Esophagus squamous epithelium (tissue), 5 donors: ENCODE results near the gene HIPK1. TPM values are rescaled to one million over a fixed set of nuclear protein-coding genes. Genes with fewer than 3 reads are reported as not detected.
"Not testable (repeated sequence)": the region's sequence is repeated elsewhere in the genome, so short reads cannot be mapped to it uniquely, and the experiment has no call there.

ENCODE experiments used
- DNase-seq: peaks from one replicate; lab custom pipeline; 2025; lab: John Stamatoyannopoulos, UW
- H3K27ac ChIP-seq, 4 donors: fragments of 200-600 bp; sonication (generic); one replicate each; pipeline ENCODE4 v1.5.1; 2016 to 2019; ENCODE audit warnings: mild to moderate bottlenecking in 1 of 4
- H3K27me3 ChIP-seq, 4 donors: fragments of 200-600 bp; sonication (generic); 1 replicate in 3 of 4; 2 replicates in 1 of 4; pipeline versions ENCODE4 v1.5.1 to v1.6.0; 2017 to 2021; ENCODE audit warnings: antibody characterized with exemption in 1 of 4
- H3K36me3 ChIP-seq, 3 donors: fragments of 200-600 bp; sonication (generic); one replicate each; pipeline ENCODE4 v1.5.1; 2016 to 2019
- H3K4me1 ChIP-seq, 3 donors: fragments of 200-600 bp; sonication (generic); one replicate each; pipeline ENCODE4 v1.5.1; 2017 to 2019
- H3K4me3 ChIP-seq, 4 donors: fragments of 200-600 bp; sonication (generic); 1 replicate in 3 of 4; 2 replicates in 1 of 4; pipeline ENCODE4 v1.5.1; 2016 to 2019; ENCODE audit warnings: mild to moderate bottlenecking in 2 of 4, moderate library complexity in 1 of 4
- H3K9me3 ChIP-seq, 3 donors: fragments of 200-600 bp; sonication (generic); one replicate each; pipeline ENCODE4 v1.5.1; 2016 to 2019
- POLR2A ChIP-seq, 4 donors: fragments of 450-650 bp; IDR thresholded peaks; one replicate each; pipeline ENCODE4 v1.6.1; 2017; ENCODE audit warnings: antibody characterized with exemption in 4 of 4, mild to moderate bottlenecking in 4 of 4, moderate library complexity in 3 of 4
- WGBS, 2 donors: methylation state at CpG; one replicate each; pipeline ENCODE4 v1.1.5; 2018; 5-methylcytosine and 5-hydroxymethylcytosine counted together
- intact Hi-C: fragments of 100-400 bp; cut with DNase I; formaldehyde crosslinking; loops from one replicate; pipeline ENCODE4 v1.15.0; 2022
- total RNA-seq, 4 donors: library from RNA; depleted of rRNA; stranded (reverse); fragments of >200 nt; gene quantifications; one replicate each; pipeline ENCODE4 v1.1.0, GENCODE V29; 2016
- TF ChIP-seq, protein P1 (sequence below), 6 experiments: fragments of 450-650 bp in 4 of 6; fragments of 200-600 bp in 2 of 6; sonication (generic) in 2 of 6; IDR thresholded peaks; one replicate each; pipeline ENCODE4 v1.5.1; 2016 to 2019; ENCODE audit warnings: antibody characterized with exemption in 6 of 6, mild to moderate bottlenecking in 4 of 6, moderate library complexity in 4 of 6
- donor health status: DM: yes; HTN: yes; CAD: no.

The HIPK1 gene
- total RNA-seq, 4 donors from 2014 or later, result 34.1 to 46.5 (median 43.6) TPM

DNA sequence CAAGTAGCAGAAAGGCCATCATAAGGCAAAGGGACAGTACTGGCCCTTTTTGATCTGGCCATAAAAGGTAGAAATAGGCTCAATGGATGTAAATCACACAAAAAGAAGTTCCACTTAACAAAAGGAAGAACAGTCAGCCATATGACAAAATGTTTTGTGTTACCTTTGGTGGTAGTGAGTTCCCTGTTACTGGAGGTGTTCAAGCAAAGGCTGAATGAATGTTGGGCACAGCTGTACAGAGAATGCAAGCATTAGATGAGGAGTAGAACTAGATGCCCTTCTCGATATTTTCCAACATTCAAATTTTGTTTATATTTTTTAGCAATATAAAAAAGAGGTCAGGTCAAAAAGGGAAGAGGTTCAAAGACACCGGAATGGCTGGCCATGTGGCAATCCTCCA lies 70.1 kb downstream of the HIPK1 start:
- intact Hi-C loops, result no loop called here
- WGBS, 2 donors, result 77% methylated on average over 2 of the region's 2 CpGs
- no peak overlapping the region for H3K27ac ChIP-seq
- no peaks in the 10 kb centered on the region for H3K4me1 ChIP-seq
- H3K27me3 ChIP-seq, result no peaks in the 10 kb centered on the region
- no peak for DNase-seq
- H3K36me3 ChIP-seq, result no peaks in the 10 kb centered on the region
- peaks cover 0 to 18% (median 15%) of the 10 kb centered on the region in 3 donors for H3K9me3 ChIP-seq
- TF ChIP-seq, protein P1, sequence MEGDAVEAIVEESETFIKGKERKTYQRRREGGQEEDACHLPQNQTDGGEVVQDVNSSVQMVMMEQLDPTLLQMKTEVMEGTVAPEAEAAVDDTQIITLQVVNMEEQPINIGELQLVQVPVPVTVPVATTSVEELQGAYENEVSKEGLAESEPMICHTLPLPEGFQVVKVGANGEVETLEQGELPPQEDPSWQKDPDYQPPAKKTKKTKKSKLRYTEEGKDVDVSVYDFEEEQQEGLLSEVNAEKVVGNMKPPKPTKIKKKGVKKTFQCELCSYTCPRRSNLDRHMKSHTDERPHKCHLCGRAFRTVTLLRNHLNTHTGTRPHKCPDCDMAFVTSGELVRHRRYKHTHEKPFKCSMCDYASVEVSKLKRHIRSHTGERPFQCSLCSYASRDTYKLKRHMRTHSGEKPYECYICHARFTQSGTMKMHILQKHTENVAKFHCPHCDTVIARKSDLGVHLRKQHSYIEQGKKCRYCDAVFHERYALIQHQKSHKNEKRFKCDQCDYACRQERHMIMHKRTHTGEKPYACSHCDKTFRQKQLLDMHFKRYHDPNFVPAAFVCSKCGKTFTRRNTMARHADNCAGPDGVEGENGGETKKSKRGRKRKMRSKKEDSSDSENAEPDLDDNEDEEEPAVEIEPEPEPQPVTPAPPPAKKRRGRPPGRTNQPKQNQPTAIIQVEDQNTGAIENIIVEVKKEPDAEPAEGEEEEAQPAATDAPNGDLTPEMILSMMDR (IDR thresholded peaks at IDR 0.05), result no peak
- TF ChIP-seq POLR2A (IDR thresholded peaks at IDR 0.05), result no peak
- H3K4me3 ChIP-seq, result no peak overlapping the region

DNA sequence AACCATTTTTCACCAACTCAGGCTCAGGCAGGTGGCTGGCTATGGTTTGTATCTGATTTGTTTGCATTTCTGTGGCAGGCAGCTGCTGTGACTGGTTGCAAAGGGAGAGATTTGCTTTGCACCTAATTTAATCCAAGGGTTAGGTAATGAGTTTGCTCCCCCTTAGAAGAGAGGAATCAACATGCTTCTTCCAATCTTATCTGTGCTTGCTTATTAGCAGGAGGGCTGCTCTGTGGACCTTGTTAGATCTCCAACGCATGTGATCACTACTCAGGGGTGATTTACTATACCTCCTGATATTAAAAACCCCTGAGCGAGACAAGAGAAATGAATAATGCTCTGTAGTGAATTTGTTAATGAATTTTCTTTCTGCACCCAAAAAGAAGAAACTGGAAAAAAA lies 70.7 kb downstream of the HIPK1 start:
- Histone ChIP-seq H3K27ac (no peak overlapping the region), H3K27me3 (no peaks in the 10 kb centered on the region), H3K36me3 (no peaks in the 10 kb centered on the region), H3K4me3 (no peak overlapping the region), H3K4me1 (no peaks in the 10 kb centered on the region), H3K9me3 (peaks cover 0 to 13% (median 9%) of the 10 kb centered on the region in 3 donors)
- WGBS, 2 donors, result 78 to 89% methylated on average over 2 of the region's 2 CpGs
- DNase-seq, result no peak
- TF ChIP-seq POLR2A (IDR thresholded peaks at IDR 0.05), result no peak
- TF ChIP-seq, protein P1 (IDR thresholded peaks at IDR 0.05), result no peak
- intact Hi-C loops, result no loop called here

DNA sequence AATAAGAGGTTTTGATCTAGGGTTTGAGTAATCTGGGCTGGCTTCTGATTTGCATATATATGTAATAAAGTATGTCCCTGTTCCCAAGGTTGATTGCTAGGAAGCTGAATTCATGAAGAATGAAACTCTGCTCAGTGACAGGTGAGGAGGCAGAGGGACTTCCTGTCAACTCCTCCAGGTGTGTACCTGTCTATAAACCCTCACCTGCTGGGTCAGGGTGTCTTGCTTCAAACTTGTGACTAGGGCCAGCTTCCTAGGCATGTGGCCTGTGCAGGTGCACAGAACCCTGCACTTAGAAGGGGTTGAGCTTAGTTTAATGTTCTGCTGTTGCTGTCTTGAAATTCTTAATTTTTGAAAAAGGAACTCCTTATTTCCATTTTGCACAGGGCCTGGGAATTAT lies 71.3 kb downstream of the HIPK1 start:
- intact Hi-C loops, result no loop called here
- no peak for TF ChIP-seq POLR2A (IDR thresholded peaks at IDR 0.05)
- TF ChIP-seq, protein P1 (IDR thresholded peaks at IDR 0.05), result no peak
- H3K36me3 ChIP-seq, result no peaks in the 10 kb centered on the region
- H3K27me3 ChIP-seq, result no peaks in the 10 kb centered on the region
- no peak overlapping the region for H3K27ac ChIP-seq
- DNase-seq, result no peak
- H3K4me3 ChIP-seq, result no peak overlapping the region
- H3K9me3 ChIP-seq, result peaks cover 0 to 7% (median 4%) of the 10 kb centered on the region in 3 donors
- no peaks in the 10 kb centered on the region for H3K4me1 ChIP-seq

DNA sequence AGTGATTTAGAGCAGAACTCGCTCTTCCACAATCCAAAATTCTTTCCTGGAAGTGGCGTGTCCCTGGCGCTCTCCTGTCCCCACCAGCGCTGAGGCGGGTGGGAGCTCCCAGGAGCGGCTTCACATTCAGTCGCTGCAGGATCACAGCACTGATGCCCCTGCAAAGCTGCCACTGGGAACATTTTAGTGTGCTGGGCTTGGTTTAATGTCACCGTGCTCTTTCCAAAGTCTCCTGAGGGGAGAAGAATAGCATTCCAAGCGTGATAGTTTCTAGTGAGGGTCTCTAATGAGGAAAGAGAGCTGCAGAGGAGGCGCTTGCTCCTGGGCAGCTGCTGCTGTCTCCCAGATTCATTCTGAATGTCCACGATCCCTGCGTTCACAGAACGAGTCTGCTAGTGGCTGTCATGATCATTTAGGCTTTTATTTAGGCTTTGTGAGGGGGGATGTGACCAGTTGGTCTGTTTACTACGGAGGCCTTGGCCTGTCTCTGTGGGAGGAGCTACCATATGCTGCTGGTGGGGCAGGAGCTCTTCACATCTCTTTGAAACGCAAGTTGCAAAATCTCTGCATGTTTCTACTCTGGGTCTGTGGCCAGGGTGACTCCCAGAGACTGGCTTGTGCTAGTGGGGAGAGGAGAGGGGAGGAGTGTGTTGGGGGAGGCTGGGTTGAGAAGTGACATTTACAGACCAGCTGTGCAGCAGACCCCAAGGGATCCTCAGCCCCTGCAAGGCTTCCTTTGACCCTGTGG lies 73.5 kb downstream of the HIPK1 start:
- H3K4me3 ChIP-seq, result no peak overlapping the region
- H3K27me3 ChIP-seq, result no peaks in the 10 kb centered on the region
- H3K9me3 ChIP-seq, result no peaks in the 10 kb centered on the region
- DNase-seq, result no peak
- no peaks in the 10 kb centered on the region for H3K36me3 ChIP-seq
- intact Hi-C loops, result no loop called here
- WGBS, 2 donors, result 45 to 57% methylated on average over 6 to 14 of the region's 15 CpGs
- no peak for TF ChIP-seq POLR2A (IDR thresholded peaks at IDR 0.05)
- TF ChIP-seq, protein P1 (IDR thresholded peaks at IDR 0.05), result no peak
- H3K4me1 ChIP-seq, result no peaks in the 10 kb centered on the region
- H3K27ac ChIP-seq, result no peak overlapping the region

DNA sequence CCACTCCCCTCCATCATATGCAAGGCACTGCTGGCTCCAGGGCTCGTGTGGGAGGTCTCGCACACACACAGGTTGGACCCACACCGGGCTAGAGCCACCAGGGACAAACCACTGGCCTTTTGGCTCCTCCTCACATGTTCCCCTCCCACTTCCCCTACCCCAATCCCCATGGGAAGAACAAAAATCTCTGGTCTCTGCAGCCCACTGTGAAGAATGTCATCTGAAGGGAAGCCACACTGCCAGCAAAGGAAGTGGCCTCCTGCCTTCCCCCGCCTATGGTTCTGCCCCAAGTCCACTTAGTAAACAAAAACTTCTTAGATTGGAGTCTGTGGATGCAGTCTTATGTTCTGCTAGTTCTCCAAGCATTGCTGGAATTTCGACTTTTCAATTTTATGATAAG lies 74.3 kb downstream of the HIPK1 start:
- Histone ChIP-seq H3K36me3 (no peaks in the 10 kb centered on the region), H3K4me3 (no peak overlapping the region), H3K9me3 (no peaks in the 10 kb centered on the region), H3K27ac (no peak overlapping the region), H3K27me3 (no peaks in the 10 kb centered on the region), H3K4me1 (no peaks in the 10 kb centered on the region)
- no peak for TF ChIP-seq POLR2A (IDR thresholded peaks at IDR 0.05)
- TF ChIP-seq, protein P1 (IDR thresholded peaks at IDR 0.05), result no peak
- 56 to 57% methylated on average over 5 of the region's 5 CpGs for WGBS, 2 donors
- intact Hi-C loops, result no loop called here
- DNase-seq, result no peak

DNA sequence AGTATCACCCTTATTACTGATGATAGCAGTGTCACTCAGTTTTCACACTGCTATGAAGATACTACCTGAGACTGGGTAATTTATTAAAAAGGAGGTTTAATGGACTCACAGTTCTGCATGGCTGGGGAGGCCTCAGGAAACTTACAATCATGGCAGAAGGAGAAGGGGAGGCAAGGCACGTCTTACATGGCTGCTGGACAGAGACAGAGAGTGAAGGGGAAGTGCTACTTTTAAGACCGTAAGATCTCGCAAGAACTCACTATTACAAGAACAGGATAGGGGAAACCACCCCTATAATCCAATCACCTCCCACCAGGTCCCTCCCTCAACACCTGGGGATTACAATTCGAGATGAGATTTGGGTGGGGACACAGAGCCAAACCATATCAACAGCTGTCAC lies 77.7 kb downstream of the HIPK1 start:
- H3K27ac ChIP-seq, intact Hi-C loops, H3K9me3 ChIP-seq, DNase-seq, H3K36me3 ChIP-seq, H3K27me3 ChIP-seq, H3K4me3 ChIP-seq, H3K4me1 ChIP-seq: not testable (repeated sequence)
- 71 to 81% methylated on average over 4 of the region's 4 CpGs for WGBS, 2 donors
